HepG2 (cell line): ENCODE results near the gene RPLP1. TPM values are rescaled to one million over a fixed set of nuclear protein-coding genes. Genes with fewer than 3 reads are reported as not detected.
A peak's percentile ranks its signal among the peaks of the same experiment; 100 is the strongest.

Experiments
- CCAR2 ChIP-seq: fragments of 200-400 bp; formaldehyde crosslinking; optimal IDR thresholded peaks from 2 replicates; pipeline ENCODE3; 2018; ENCODE audit warnings: low read depth, mild to moderate bottlenecking, low read length, moderate library complexity
- EP300 ChIP-seq, 3 experiments: sonication (generic) in 1 of 3; formaldehyde crosslinking in 1 of 3; IDR thresholded peaks; 2 replicates each; pipeline versions ENCODE4 v1.5.1 to v1.6.1; 2011 to 2020; ENCODE audit warnings: low read depth in 2 of 3, low read length in 2 of 3, borderline replicate concordance in 1 of 3, improper control_type of control experiment in 1 of 3, mild to moderate bottlenecking in 1 of 3, missing genetic modification reagents in 1 of 3, moderate library complexity in 1 of 3
- HHEX ChIP-seq: IDR thresholded peaks from 2 replicates; pipeline ENCODE4 v1.6.1; 2016; ENCODE audit warnings: control low read depth
- LRRFIP1 ChIP-seq: sonication (generic); formaldehyde crosslinking; conservative IDR thresholded peaks from 2 replicates; pipeline ENCODE4 v1.4.0; 2020; ENCODE audit warnings: missing genetic modification reagents
- MIER2 ChIP-seq: IDR thresholded peaks from 2 replicates; pipeline ENCODE4 v1.6.1; 2016; ENCODE audit warnings: missing biosample characterization, missing genetic modification reagents
- MXI1 ChIP-seq: IDR thresholded peaks from 3 replicates; pipeline ENCODE4 v1.6.1; 2012; ENCODE audit warnings: low read depth, low read length, inconsistent platforms, borderline replicate concordance
- PATZ1 ChIP-seq: sonication (generic); formaldehyde crosslinking; IDR thresholded peaks from 2 replicates; pipeline ENCODE4 v1.4.0; 2020; ENCODE audit warnings: missing genetic modification reagents
- RCOR2 ChIP-seq: IDR thresholded peaks from 2 replicates; pipeline ENCODE4 v1.6.1; 2016; ENCODE audit warnings: missing biosample characterization, missing genetic modification reagents
- REST ChIP-seq, 2 experiments: IDR thresholded peaks; 2 replicates each; pipeline ENCODE4 v1.6.1; 2011 to 2012; ENCODE audit warnings: low read length in 2 of 2, borderline replicate concordance in 1 of 2, low read depth in 1 of 2, mild to moderate bottlenecking in 1 of 2, moderate library complexity in 1 of 2
- SRSF9 ChIP-seq: fragments of 200-400 bp; formaldehyde crosslinking; IDR thresholded peaks from 2 replicates; pipeline ENCODE4 v1.6.1; 2018; ENCODE audit warnings: borderline replicate concordance, mild to moderate bottlenecking, low read depth, low read length; ENCODE audit not compliant: insufficient read depth, poor library complexity, severe bottlenecking
- TMF1 ChIP-seq: sonication (generic); formaldehyde crosslinking; IDR thresholded peaks from 2 replicates; pipeline ENCODE4 v1.8.1; 2022; ENCODE audit warnings: low read depth, missing genetic modification reagents
- ZBTB21 ChIP-seq: sonication (generic); formaldehyde crosslinking; IDR thresholded peaks from 2 replicates; pipeline ENCODE4 v1.4.0; 2020; ENCODE audit warnings: missing genetic modification reagents
- ZFP36L1 ChIP-seq: sonication (generic); formaldehyde crosslinking; IDR thresholded peaks from 2 replicates; pipeline ENCODE4 v1.8.0; 2022; ENCODE audit warnings: mild to moderate bottlenecking, missing genetic modification reagents, moderate library complexity
- ZNF121 ChIP-seq: sonication (generic); formaldehyde crosslinking; IDR thresholded peaks from 2 replicates; pipeline ENCODE4 v1.5.0; 2020; ENCODE audit warnings: mild to moderate bottlenecking, missing genetic modification reagents
- ZNF331 ChIP-seq: sonication (generic); formaldehyde crosslinking; IDR thresholded peaks from 2 replicates; pipeline ENCODE4 v1.4.0; 2020; ENCODE audit warnings: missing genetic modification reagents
- ZNF441 ChIP-seq: sonication (generic); formaldehyde crosslinking; IDR thresholded peaks from 2 replicates; pipeline ENCODE4 v1.7.0; 2021; ENCODE audit warnings: missing genetic modification reagents, borderline replicate concordance
- ZNF619 ChIP-seq: sonication (generic); formaldehyde crosslinking; IDR thresholded peaks from 2 replicates; pipeline ENCODE4 v1.4.0; 2020; ENCODE audit warnings: mild to moderate bottlenecking, missing genetic modification reagents
- ZNF766 ChIP-seq: sonication (generic); formaldehyde crosslinking; IDR thresholded peaks from 2 replicates; pipeline ENCODE4 v1.5.0; 2020; ENCODE audit warnings: missing genetic modification reagents, borderline replicate concordance
- ZNF879 ChIP-seq: sonication (generic); formaldehyde crosslinking; IDR thresholded peaks from 2 replicates; pipeline ENCODE4 v1.8.1; 2023; ENCODE audit warnings: missing genetic modification reagents
- polyA plus RNA-seq, 8 experiments: library from polyadenylated mRNA; depleted of rRNA in 3 of 8; stranded (reverse) in 7 of 8; unstranded in 1 of 8; fragments of >200 nt; fragmentation: Illumina TruSeq in 4 of 8; extraction: Trizol in 4 of 8; gene quantifications; 2 replicates each; pipeline versions ENCODE4 v1.2.1 to v1.2.3, GENCODE V29; 2011 to 2016; ENCODE audit warnings: low read depth in 4 of 8, missing spikeins in 1 of 8, mixed read lengths in 1 of 8; ENCODE audit not compliant: insufficient read depth in 1 of 8
- total RNA-seq, 5 experiments: library from RNA; depleted of rRNA; stranded (reverse); fragments of >200 nt; fragmentation: Illumina TruSeq; extraction: Trizol; gene quantifications; 2 replicates each; pipeline ENCODE4 v1.2.3, GENCODE V29; 2016; ENCODE audit warnings: low read depth in 1 of 5

RPLP1 gene
- total and polyA plus RNA-seq, 2 of the 13 experiments (the other 11 are each of a cell fraction or from before 2014, with no cell fraction given), result 817 to 929 TPM

- TF ChIP-seq ZNF441 (CRISPR knock-in tag) (peak; percentile 56; the same call in 1 of the 2 replicates), LRRFIP1 (CRISPR knock-in tag) (no peak), PATZ1 (CRISPR knock-in tag) (no peak), MIER2 (no peak; the same call in 1 of the 2 replicates), ZNF879 (CRISPR knock-in tag) (peak; percentile 94; the same call in 1 of the 2 replicates), ZBTB21 (CRISPR knock-in tag) (no peak), TMF1 (CRISPR knock-in tag) (peak; percentile 84), EP300 (IDR thresholded peaks at IDR 0.05; ENCODE audit: low read depth in 2 of 2, low read length in 2 of 2) (no peak), EP300 (CRISPR knock-in tag; IDR thresholded peaks at IDR 0.05; ENCODE audit: borderline replicate concordance) (no peak), CCAR2 (no peak), SRSF9 (no peak), ZNF121 (CRISPR knock-in tag) (no peak), ZNF331 (CRISPR knock-in tag) (0 out of 2 replicates have a peak, but pooled peaks have one; percentile 34), ZNF766 (CRISPR knock-in tag) (peak; percentile 21; the same call in 1 of the 2 replicates), RCOR2 (no peak), REST (IDR thresholded peaks at IDR 0.05; ENCODE audit: borderline replicate concordance in 1 of 2, low read depth in 1 of 2, low read length in 2 of 2) (no peak), HHEX (no peak), MXI1 (peak; percentile 100), ZFP36L1 (CRISPR knock-in tag) (peak; percentile 43; the same call in 1 of the 2 replicates), ZNF619 (CRISPR knock-in tag) (0 out of 2 replicates have a peak, but pooled peaks have one; percentile 59)
These were observed 38.6 kb upstream of the RPLP1 start, which contains the start of gene KIF23 (continued) for GRCh38 chr15:69413822-69414700.
